ENCODE measurements around the gene BTF3.
"Not testable (repeated sequence)": the region's sequence is repeated elsewhere in the genome, so short reads cannot be mapped to it uniquely, and the experiment has no call there.

BTF3 gene

GRCh38 chr5:73485715-73486114 lies 12.5 kb upstream of the BTF3 start:
- no peak overlapping the region for H3K27ac ChIP-seq (ENCODE audit: insufficient read depth in 1 of 2, low read depth in 1 of 2, low read length in 2 of 2, poor library complexity in 1 of 2, severe bottlenecking in 2 of 2)
- ChIA-PET CTCF (no interaction called here), POLR2A (no interaction called here)
- DNase-seq: no peak
- H3K36me3 ChIP-seq (ENCODE audit: control insufficient read depth in 4 of 4, insufficient read depth in 4 of 4, low read length in 3 of 4): no peaks in the 10 kb centered on the region
- H3K9me3 ChIP-seq (ENCODE audit: control extremely low read depth in 1 of 5, control insufficient read depth in 4 of 5, insufficient read depth in 2 of 5, low read depth in 1 of 5, low read length in 4 of 5): no peaks in the 10 kb centered on the region
- peaks cover 0 to 9% (median 0%) of the 10 kb centered on the region in 5 experiments for H3K27me3 ChIP-seq (replicated peaks in 2 of 5; ENCODE audit: control insufficient read depth in 4 of 5, insufficient read depth in 5 of 5, low read length in 4 of 5)
- no peaks in the 10 kb centered on the region for H3K4me1 ChIP-seq (ENCODE audit: control extremely low read depth in 1 of 4, control insufficient read depth in 4 of 4, insufficient read depth in 4 of 4, low read length in 3 of 4)
- WGBS (ENCODE audit: insufficient coverage): 97% methylated on average over 3 of the region's 3 CpGs
- H3K4me3 ChIP-seq (ENCODE audit: control insufficient read depth in 1 of 7, extremely low read depth in 1 of 7, insufficient read depth in 4 of 7, low read depth in 2 of 7, low read length in 6 of 7): no peak overlapping the region

GRCh38 chr5:73486119-73486899 lies 11.9 kb upstream of the BTF3 start:
- Histone ChIP-seq H3K27me3 (replicated peaks in 2 of 5; ENCODE audit: control insufficient read depth in 4 of 5, insufficient read depth in 5 of 5, low read length in 4 of 5) (peaks cover 0 to 7% (median 0%) of the 10 kb centered on the region in 5 experiments), H3K4me3 (ENCODE audit: control insufficient read depth in 1 of 7, extremely low read depth in 1 of 7, insufficient read depth in 4 of 7, low read depth in 2 of 7, low read length in 6 of 7) (no peak overlapping the region), H3K27ac (ENCODE audit: insufficient read depth in 1 of 2, low read depth in 1 of 2, low read length in 2 of 2, poor library complexity in 1 of 2, severe bottlenecking in 2 of 2) (no peak overlapping the region), H3K36me3 (ENCODE audit: control insufficient read depth in 4 of 4, insufficient read depth in 4 of 4, low read length in 3 of 4) (no peaks in the 10 kb centered on the region), H3K9me3 (ENCODE audit: control extremely low read depth in 1 of 5, control insufficient read depth in 4 of 5, insufficient read depth in 2 of 5, low read depth in 1 of 5, low read length in 4 of 5) (no peaks in the 10 kb centered on the region), H3K4me1 (ENCODE audit: control extremely low read depth in 1 of 4, control insufficient read depth in 4 of 4, insufficient read depth in 4 of 4, low read length in 3 of 4) (no peaks in the 10 kb centered on the region)
- no peak for DNase-seq
- WGBS (ENCODE audit: insufficient coverage): 96% methylated on average over 2 of the region's 3 CpGs
- ChIA-PET POLR2A (no interaction called here), CTCF (interaction anchor here (1.4 kb wide), 1 partner anchor 51 kb away, joined by 5 read pairs; no protein-coding TSS in a partner anchor)

- POLR2A ChIA-PET; H3K4me3 ChIP-seq (ENCODE audit: control insufficient read depth in 1 of 7, extremely low read depth in 1 of 7, insufficient read depth in 4 of 7, low read depth in 2 of 7, low read length in 6 of 7); H3K4me1 ChIP-seq (ENCODE audit: control extremely low read depth in 1 of 4, control insufficient read depth in 4 of 4, insufficient read depth in 4 of 4, low read length in 3 of 4); H3K36me3 ChIP-seq (ENCODE audit: control insufficient read depth in 4 of 4, insufficient read depth in 4 of 4, low read length in 3 of 4); H3K9me3 ChIP-seq (ENCODE audit: control extremely low read depth in 1 of 5, control insufficient read depth in 4 of 5, insufficient read depth in 2 of 5, low read depth in 1 of 5, low read length in 4 of 5); H3K27me3 ChIP-seq (replicated peaks in 2 of 5; ENCODE audit: control insufficient read depth in 4 of 5, insufficient read depth in 5 of 5, low read length in 4 of 5); DNase-seq; H3K27ac ChIP-seq (ENCODE audit: insufficient read depth in 1 of 2, low read depth in 1 of 2, low read length in 2 of 2, poor library complexity in 1 of 2, severe bottlenecking in 2 of 2): not testable (repeated sequence)
- CTCF ChIA-PET: interaction anchor here (1.4 kb wide), 2 partner anchors 11 to 50 kb away, joined by 3 to 5 read pairs; no protein-coding TSS in a partner anchor
- 100% methylated on average over 1 of the region's 4 CpGs for WGBS (ENCODE audit: insufficient coverage)
Observed at GRCh38 chr5:73487257-73487656, 11.0 kb upstream of the BTF3 start.

- CTCF ChIA-PET: interaction anchor here (1.4 kb wide), 1 partner anchor 12 kb away, joined by 3 read pairs; no protein-coding TSS in a partner anchor
- DNase-seq: no peak
- POLR2A ChIA-PET: no interaction called here
Observed at GRCh38 chr5:73487815-73488214, 10.4 kb upstream of the BTF3 start.

GRCh38 chr5:73488806-73489205 lies 9.4 kb upstream of the BTF3 start:
- ChIA-PET CTCF (no interaction called here), POLR2A (no interaction called here)
- Histone ChIP-seq H3K27ac (ENCODE audit: insufficient read depth in 1 of 2, low read depth in 1 of 2, low read length in 2 of 2, poor library complexity in 1 of 2, severe bottlenecking in 2 of 2) (no peak overlapping the region), H3K36me3 (ENCODE audit: control insufficient read depth in 4 of 4, insufficient read depth in 4 of 4, low read length in 3 of 4) (no peaks in the 10 kb centered on the region), H3K27me3 (replicated peaks in 2 of 5; ENCODE audit: control insufficient read depth in 4 of 5, insufficient read depth in 5 of 5, low read length in 4 of 5) (peaks cover 0 to 1% (median 0%) of the 10 kb centered on the region in 5 experiments), H3K9me3 (ENCODE audit: control extremely low read depth in 1 of 5, control insufficient read depth in 4 of 5, insufficient read depth in 2 of 5, low read depth in 1 of 5, low read length in 4 of 5) (no peaks in the 10 kb centered on the region), H3K4me3 (ENCODE audit: control insufficient read depth in 1 of 7, extremely low read depth in 1 of 7, insufficient read depth in 4 of 7, low read depth in 2 of 7, low read length in 6 of 7) (no peak overlapping the region), H3K4me1 (ENCODE audit: control extremely low read depth in 1 of 4, control insufficient read depth in 4 of 4, insufficient read depth in 4 of 4, low read length in 3 of 4) (no peaks in the 10 kb centered on the region)
- whole genome bisulfite sequencing (ENCODE audit: insufficient coverage): 97% methylated on average over 3 of the region's 3 CpGs
- DNase-seq: peak in 2 of 3 donors; percentile 7 to 43

More at GRCh38 chr5:73487815-73488214, 10.4 kb upstream of the BTF3 start:
- Histone ChIP-seq H3K27me3 (replicated peaks in 2 of 5; ENCODE audit: control insufficient read depth in 4 of 5, insufficient read depth in 5 of 5, low read length in 4 of 5) (peaks cover 0 to 3% (median 0%) of the 10 kb centered on the region in 5 experiments), H3K27ac (ENCODE audit: insufficient read depth in 1 of 2, low read depth in 1 of 2, low read length in 2 of 2, poor library complexity in 1 of 2, severe bottlenecking in 2 of 2) (no peak overlapping the region), H3K4me1 (ENCODE audit: control extremely low read depth in 1 of 4, control insufficient read depth in 4 of 4, insufficient read depth in 4 of 4, low read length in 3 of 4) (no peaks in the 10 kb centered on the region), H3K9me3 (ENCODE audit: control extremely low read depth in 1 of 5, control insufficient read depth in 4 of 5, insufficient read depth in 2 of 5, low read depth in 1 of 5, low read length in 4 of 5) (no peaks in the 10 kb centered on the region), H3K4me3 (ENCODE audit: control insufficient read depth in 1 of 7, extremely low read depth in 1 of 7, insufficient read depth in 4 of 7, low read depth in 2 of 7, low read length in 6 of 7) (no peak overlapping the region), H3K36me3 (ENCODE audit: control insufficient read depth in 4 of 4, insufficient read depth in 4 of 4, low read length in 3 of 4) (no peaks in the 10 kb centered on the region)
- 100% methylated on average over 1 of the region's 4 CpGs for WGBS (ENCODE audit: insufficient coverage)

GRCh38 chr5:73490088-73490487 lies 8.2 kb upstream of the BTF3 start:
- Histone ChIP-seq H3K36me3 (ENCODE audit: control insufficient read depth in 4 of 4, insufficient read depth in 4 of 4, low read length in 3 of 4) (no peaks in the 10 kb centered on the region), H3K27me3 (replicated peaks in 2 of 5; ENCODE audit: control insufficient read depth in 4 of 5, insufficient read depth in 5 of 5, low read length in 4 of 5) (peaks cover 0 to 1% (median 0%) of the 10 kb centered on the region in 5 experiments), H3K9me3 (ENCODE audit: control extremely low read depth in 1 of 5, control insufficient read depth in 4 of 5, insufficient read depth in 2 of 5, low read depth in 1 of 5, low read length in 4 of 5) (no peaks in the 10 kb centered on the region), H3K4me3 (ENCODE audit: control insufficient read depth in 1 of 7, extremely low read depth in 1 of 7, insufficient read depth in 4 of 7, low read depth in 2 of 7, low read length in 6 of 7) (no peak overlapping the region), H3K4me1 (ENCODE audit: control extremely low read depth in 1 of 4, control insufficient read depth in 4 of 4, insufficient read depth in 4 of 4, low read length in 3 of 4) (no peaks in the 10 kb centered on the region), H3K27ac (ENCODE audit: insufficient read depth in 1 of 2, low read depth in 1 of 2, low read length in 2 of 2, poor library complexity in 1 of 2, severe bottlenecking in 2 of 2) (no peak overlapping the region)
- 100% methylated on average over 1 of the region's 2 CpGs for WGBS (ENCODE audit: insufficient coverage)
- ChIA-PET CTCF (no interaction called here), POLR2A (interaction anchor here (0.6 kb wide), 1 partner anchor 1286 kb away, joined by 4 read pairs; no protein-coding TSS in a partner anchor)
- DNase-seq: no peak

- Histone ChIP-seq H3K4me3 (ENCODE audit: control insufficient read depth in 1 of 7, extremely low read depth in 1 of 7, insufficient read depth in 4 of 7, low read depth in 2 of 7, low read length in 6 of 7) (no peak overlapping the region), H3K27me3 (replicated peaks in 2 of 5; ENCODE audit: control insufficient read depth in 4 of 5, insufficient read depth in 5 of 5, low read length in 4 of 5) (peaks cover 0 to 1% (median 0%) of the 10 kb centered on the region in 5 experiments), H3K9me3 (ENCODE audit: control extremely low read depth in 1 of 5, control insufficient read depth in 4 of 5, insufficient read depth in 2 of 5, low read depth in 1 of 5, low read length in 4 of 5) (no peaks in the 10 kb centered on the region), H3K27ac (ENCODE audit: insufficient read depth in 1 of 2, low read depth in 1 of 2, low read length in 2 of 2, poor library complexity in 1 of 2, severe bottlenecking in 2 of 2) (no peak overlapping the region), H3K4me1 (ENCODE audit: control extremely low read depth in 1 of 4, control insufficient read depth in 4 of 4, insufficient read depth in 4 of 4, low read length in 3 of 4) (no peaks in the 10 kb centered on the region), H3K36me3 (ENCODE audit: control insufficient read depth in 4 of 4, insufficient read depth in 4 of 4, low read length in 3 of 4) (no peaks in the 10 kb centered on the region)
- WGBS (ENCODE audit: insufficient coverage): no CpG with 5 or more reads among the region's 1 CpG
- ChIA-PET POLR2A (no interaction called here), CTCF (no interaction called here)
- DNase-seq: no peak
Observed at GRCh38 chr5:73491155-73491554, 7.1 kb upstream of the BTF3 start.

Measured in common myeloid progenitor, CD34-positive (primary cell).